Mesenchymal stem cell (in vitro differentiated cells and primary cell): ENCODE measurements around the gene AVPR2.

Experiments
- DNase-seq: peaks from one replicate; pipeline ENCODE4 v3.0.0-alpha.2; 2013
- H2AFZ ChIP-seq: one replicate; pipeline ENCODE4 v1.6.1; 2013; ENCODE audit warnings: low read depth, mild to moderate bottlenecking, control low read depth, inconsistent platforms, low read length, moderate library complexity
- H2AK5ac ChIP-seq: 2 replicates; pipeline ENCODE4 v1.6.1; 2013; ENCODE audit warnings: low read length, moderate library complexity, mild to moderate bottlenecking, inconsistent platforms; ENCODE audit not compliant: severe bottlenecking
- H2BK120ac ChIP-seq: one replicate; pipeline ENCODE4 v1.6.1; 2013; ENCODE audit warnings: low read depth, mild to moderate bottlenecking, inconsistent platforms, low read length, moderate library complexity
- H2BK12ac ChIP-seq, 2 experiments: one replicate each; pipeline ENCODE4 v1.6.1; 2013; ENCODE audit warnings: inconsistent platforms in 2 of 2, low read length in 2 of 2, mild to moderate bottlenecking in 2 of 2, moderate library complexity in 2 of 2, control low read depth in 1 of 2
- H2BK15ac ChIP-seq: one replicate; pipeline ENCODE4 v1.6.1; 2013; ENCODE audit warnings: mild to moderate bottlenecking, low read depth, inconsistent platforms; ENCODE audit not compliant: poor library complexity, severe bottlenecking
- H2BK5ac ChIP-seq: 2 replicates; pipeline ENCODE4 v1.6.1; 2013; ENCODE audit warnings: low read depth, mild to moderate bottlenecking, low read length, control low read depth, inconsistent platforms; ENCODE audit not compliant: poor library complexity, severe bottlenecking
- H3K14ac ChIP-seq, 2 experiments: one replicate each; pipeline ENCODE4 v1.6.1; 2013; ENCODE audit warnings: inconsistent platforms in 2 of 2, low read length in 2 of 2, control low read depth in 1 of 2, mild to moderate bottlenecking in 1 of 2, moderate library complexity in 1 of 2
- H3K18ac ChIP-seq, 2 experiments: one replicate each; pipeline ENCODE4 v1.6.1; 2013; ENCODE audit warnings: inconsistent platforms in 2 of 2, low read length in 2 of 2, control low read depth in 1 of 2, low read depth in 1 of 2, mild to moderate bottlenecking in 1 of 2
- H3K23ac ChIP-seq, 2 experiments: one replicate each; pipeline ENCODE4 v1.6.1; 2013; ENCODE audit warnings: inconsistent platforms in 2 of 2, low read length in 2 of 2, mild to moderate bottlenecking in 2 of 2, moderate library complexity in 2 of 2, control low read depth in 1 of 2
- H3K27ac ChIP-seq: 2 replicates; pipeline ENCODE4 v1.5.1; 2013; ENCODE audit warnings: mild to moderate bottlenecking, moderate library complexity, low read length, control low read depth, inconsistent platforms; ENCODE audit not compliant: poor library complexity, severe bottlenecking
- H3K27me3 ChIP-seq, 2 experiments: 2 replicates each; pipeline versions ENCODE4 v1.6.1 to v1.7.0; 2013; ENCODE audit warnings: low read length in 2 of 2, mild to moderate bottlenecking in 2 of 2, moderate library complexity in 2 of 2, control low read depth in 1 of 2, inconsistent platforms in 1 of 2; ENCODE audit not compliant: control insufficient read depth in 1 of 2, insufficient read depth in 1 of 2
- H3K36me3 ChIP-seq, 2 experiments: 2 replicates each; pipeline versions ENCODE4 v1.6.1 to v1.7.0; 2013; ENCODE audit warnings: low read length in 2 of 2, control low read depth in 1 of 2, inconsistent platforms in 1 of 2, low read depth in 1 of 2, mild to moderate bottlenecking in 1 of 2; ENCODE audit not compliant: insufficient read depth in 2 of 2, control insufficient read depth in 1 of 2
- H3K4ac ChIP-seq, 2 experiments: one replicate each; pipeline ENCODE4 v1.6.1; 2013; ENCODE audit warnings: inconsistent platforms in 2 of 2, low read length in 2 of 2, mild to moderate bottlenecking in 2 of 2, moderate library complexity in 2 of 2, control low read depth in 1 of 2, low read depth in 1 of 2
- H3K4me1 ChIP-seq: 2 replicates; pipeline ENCODE4 v1.6.1; 2013; ENCODE audit warnings: low read depth, low read length, control low read depth; ENCODE audit not compliant: control insufficient read depth, insufficient read depth
- H3K4me2 ChIP-seq: 2 replicates; pipeline ENCODE4 v1.6.1; 2013; ENCODE audit warnings: low read length, mild to moderate bottlenecking, inconsistent platforms; ENCODE audit not compliant: poor library complexity, severe bottlenecking
- H3K4me3 ChIP-seq, 2 experiments: 2 replicates each; pipeline versions ENCODE4 v1.5.1 to v1.7.0; 2013; ENCODE audit warnings: low read length in 2 of 2, mild to moderate bottlenecking in 2 of 2, control low read depth in 1 of 2, low read depth in 1 of 2; ENCODE audit not compliant: insufficient read depth in 1 of 2
- H3K79me1 ChIP-seq: replicated peaks from 2 replicates; pipeline ENCODE4 v1.6.1; 2013; ENCODE audit warnings: mild to moderate bottlenecking, control low read depth, low read length, inconsistent platforms; ENCODE audit not compliant: poor library complexity, severe bottlenecking
- H3K9ac ChIP-seq: 2 replicates; pipeline ENCODE4 v1.7.0; 2013; ENCODE audit warnings: mild to moderate bottlenecking, low read length, moderate library complexity
- H3K9me3 ChIP-seq: 2 replicates; pipeline ENCODE4 v1.7.0; 2013; ENCODE audit warnings: mild to moderate bottlenecking, low read length; ENCODE audit not compliant: control insufficient read depth
- H4K8ac ChIP-seq: one replicate; pipeline ENCODE4 v1.6.1; 2013; ENCODE audit warnings: inconsistent platforms, mild to moderate bottlenecking, low read length, moderate library complexity
- H4K91ac ChIP-seq: one replicate; pipeline ENCODE4 v1.6.1; 2013; ENCODE audit warnings: mild to moderate bottlenecking, low read length, inconsistent platforms
- WGBS: methylation state at CpG from one replicate; pipeline ENCODE4 v1.1.7; 2013; ENCODE audit warnings: mixed read lengths; 5-methylcytosine and 5-hydroxymethylcytosine counted together

The AVPR2 gene

DNA sequence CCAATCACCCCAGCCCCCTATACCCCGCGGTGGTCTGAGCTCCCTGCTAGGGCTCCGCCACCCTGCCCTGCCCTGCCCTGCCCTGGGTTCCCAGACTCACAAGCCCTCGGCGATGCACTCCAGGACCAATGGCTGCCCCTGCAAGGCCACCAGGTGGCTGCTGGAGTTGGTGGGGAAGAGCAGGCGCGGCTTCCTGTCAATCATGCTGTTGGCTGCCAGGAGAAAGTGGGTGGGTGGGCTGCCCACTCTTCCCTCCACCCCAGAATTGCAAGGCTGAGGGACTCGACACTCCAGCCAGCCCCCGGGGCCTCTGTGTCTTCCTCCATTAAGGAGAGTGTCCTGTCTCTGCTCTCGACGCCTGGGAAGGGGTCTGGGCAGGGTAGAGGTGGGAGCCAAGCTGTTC, 34.2 kb upstream of the AVPR2 start:
- H2AK5ac ChIP-seq: no peak overlapping the region
- no peak overlapping the region for H2AFZ ChIP-seq
- H3K9ac ChIP-seq: no peak overlapping the region
- H3K9me3 ChIP-seq: no peaks in the 10 kb centered on the region
- no peak overlapping the region for H3K4me2 ChIP-seq
- no peak overlapping the region for H3K14ac ChIP-seq
- H2BK15ac ChIP-seq: no peak overlapping the region
- no peak overlapping the region for H4K91ac ChIP-seq
- H3K36me3 ChIP-seq: peaks cover 0 to 78% of the 10 kb centered on the region in 2 experiments
- no peak overlapping the region for H2BK5ac ChIP-seq
- H3K79me1 ChIP-seq: no peaks in the 10 kb centered on the region
- peaks cover 4% of the 10 kb centered on the region for H3K4me1 ChIP-seq
- 83% methylated on average over 2 of the region's 11 CpGs for WGBS
- no peak overlapping the region for H3K23ac ChIP-seq
- no peak overlapping the region for H3K27ac ChIP-seq
- DNase-seq: no peak
- no peak overlapping the region for H3K4me3 ChIP-seq
- peaks cover 0 to 81% of the 10 kb centered on the region in 2 experiments for H3K27me3 ChIP-seq
- H2BK120ac ChIP-seq: no peak overlapping the region
- no peak overlapping the region for H3K18ac ChIP-seq
- no peak overlapping the region for H2BK12ac ChIP-seq
- H3K4ac ChIP-seq: no peak overlapping the region
- no peak overlapping the region for H4K8ac ChIP-seq

GRCh38 chrX:153870791-153871360, 33.6 kb upstream of the AVPR2 start:
- Histone ChIP-seq H2BK12ac (no peak overlapping the region), H3K79me1 (no peaks in the 10 kb centered on the region), H2BK120ac (no peak overlapping the region), H4K91ac (no peak overlapping the region), H3K4me1 (peaks cover 8% of the 10 kb centered on the region), H2AFZ (no peak overlapping the region), H3K18ac (no peak overlapping the region), H3K27me3 (peaks cover 0 to 75% of the 10 kb centered on the region in 2 experiments), H2BK15ac (no peak overlapping the region), H2AK5ac (no peak overlapping the region), H3K14ac (no peak overlapping the region), H3K36me3 (peaks cover 0 to 74% of the 10 kb centered on the region in 2 experiments), H3K27ac (no peak overlapping the region), H3K23ac (no peak overlapping the region), H4K8ac (no peak overlapping the region), H3K4ac (no peak overlapping the region), H2BK5ac (no peak overlapping the region), H3K4me2 (no peak overlapping the region), H3K4me3 (no peak overlapping the region), H3K9ac (no peak overlapping the region), H3K9me3 (no peaks in the 10 kb centered on the region)
- no peak for DNase-seq
- 84% methylated on average over 6 of the region's 21 CpGs for WGBS

DNA sequence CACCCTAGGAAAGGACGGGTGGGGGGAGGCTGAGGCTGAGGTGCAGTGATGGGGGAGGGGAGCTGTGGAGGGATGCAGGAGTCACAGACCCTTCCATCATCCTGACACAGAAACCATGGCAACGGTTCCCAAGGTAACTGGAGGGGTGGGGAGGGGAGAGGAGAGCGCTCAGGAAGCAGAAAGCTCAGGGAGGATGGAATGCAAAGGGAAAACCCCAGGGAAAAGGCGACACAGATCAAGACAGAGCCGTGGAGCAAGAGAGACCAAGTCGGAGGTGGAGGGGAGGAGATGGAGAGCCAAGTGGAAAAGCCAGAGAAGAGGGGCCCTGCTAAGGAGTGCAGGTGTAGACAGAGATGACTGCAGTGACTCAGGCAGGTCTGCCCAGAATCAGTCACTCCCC, 33.0 kb upstream of the AVPR2 start:
- 83% methylated on average over 2 of the region's 6 CpGs for WGBS
- H2BK12ac ChIP-seq: no peak overlapping the region
- no peak overlapping the region for H2BK5ac ChIP-seq
- H3K36me3 ChIP-seq: peaks cover 0 to 72% of the 10 kb centered on the region in 2 experiments
- peaks cover 10% of the 10 kb centered on the region for H3K4me1 ChIP-seq
- no peak overlapping the region for H3K9ac ChIP-seq
- H3K4ac ChIP-seq: no peak overlapping the region
- H3K23ac ChIP-seq: no peak overlapping the region
- no peak overlapping the region for H3K14ac ChIP-seq
- no peak overlapping the region for H2BK15ac ChIP-seq
- no peaks in the 10 kb centered on the region for H3K9me3 ChIP-seq
- peaks cover 0 to 79% of the 10 kb centered on the region in 2 experiments for H3K27me3 ChIP-seq
- H2AFZ ChIP-seq: no peak overlapping the region
- H4K8ac ChIP-seq: no peak overlapping the region
- no peak overlapping the region for H3K4me3 ChIP-seq
- H3K18ac ChIP-seq: no peak overlapping the region
- no peak overlapping the region for H2AK5ac ChIP-seq
- H3K27ac ChIP-seq: no peak overlapping the region
- H3K79me1 ChIP-seq: no peaks in the 10 kb centered on the region
- no peak overlapping the region for H4K91ac ChIP-seq
- no peak overlapping the region for H3K4me2 ChIP-seq
- DNase-seq: no peak
- H2BK120ac ChIP-seq: no peak overlapping the region

GRCh38 chrX:153871946-153872878, 32.3 kb upstream of the AVPR2 start:
- no peaks in the 10 kb centered on the region for H3K9me3 ChIP-seq
- no peak for DNase-seq
- no peak overlapping the region for H3K9ac ChIP-seq
- no peak overlapping the region for H2AK5ac ChIP-seq
- no peak overlapping the region for H3K23ac ChIP-seq
- H3K18ac ChIP-seq: no peak overlapping the region
- H3K14ac ChIP-seq: no peak overlapping the region
- no peak overlapping the region for H3K27ac ChIP-seq
- H4K8ac ChIP-seq: no peak overlapping the region
- WGBS: 92% methylated on average over 28 of the region's 29 CpGs
- no peak overlapping the region for H2BK120ac ChIP-seq
- no peaks in the 10 kb centered on the region for H3K79me1 ChIP-seq
- peaks cover 0 to 73% of the 10 kb centered on the region in 2 experiments for H3K27me3 ChIP-seq
- H2BK12ac ChIP-seq: no peak overlapping the region
- no peak overlapping the region for H2BK5ac ChIP-seq
- H3K4ac ChIP-seq: no peak overlapping the region
- no peak overlapping the region for H2AFZ ChIP-seq
- peaks cover 10% of the 10 kb centered on the region for H3K4me1 ChIP-seq
- no peak overlapping the region for H3K4me2 ChIP-seq
- H3K36me3 ChIP-seq: peaks cover 0 to 65% of the 10 kb centered on the region in 2 experiments
- H4K91ac ChIP-seq: no peak overlapping the region
- no peak overlapping the region for H2BK15ac ChIP-seq
- H3K4me3 ChIP-seq: no peak overlapping the region
